HL-60 (cell line): ENCODE data around the gene TLE7.

ENCODE experiments used
- DNase-seq, 2 experiments: peaks; one replicate each; pipeline ENCODE4 v3.0.0-alpha.2; 2010 to 2020; ENCODE audit warnings: low read depth in 1 of 2, low spot score in 1 of 2
- H3K27ac ChIP-seq: fragments of 250-450 bp; sonication (Bioruptor Pico); replicated peaks from 2 replicates; pipeline ENCODE4 v1.5.1; 2020; ENCODE audit warnings: mild to moderate bottlenecking, moderate library complexity
- H3K27me3 ChIP-seq: fragments of 250-450 bp; sonication (Bioruptor Pico); 2 replicates; pipeline ENCODE4 v1.5.1; 2021; ENCODE audit warnings: mild to moderate bottlenecking, moderate library complexity; ENCODE audit not compliant: insufficient read depth, poor library complexity, severe bottlenecking
- H3K4me3 ChIP-seq: replicated peaks from 2 replicates; pipeline ENCODE4 v1.5.1; 2011; ENCODE audit warnings: mild to moderate bottlenecking, control low read depth, low read length; ENCODE audit not compliant: insufficient read depth
- CTCF ChIP-seq: IDR thresholded peaks from one replicate; pipeline ENCODE4 v1.5.1; 2011; ENCODE audit warnings: low read length, control low read depth, inconsistent platforms; ENCODE audit not compliant: insufficient read depth
- GABPA ChIP-seq: IDR thresholded peaks from 2 replicates; pipeline ENCODE4 v1.6.1; 2012; ENCODE audit warnings: low read depth
- POLR2AphosphoS5 ChIP-seq: IDR thresholded peaks from 2 replicates; pipeline ENCODE4 v1.6.1; 2012; ENCODE audit warnings: low read depth
- REST ChIP-seq: IDR thresholded peaks from 2 replicates; pipeline ENCODE4 v1.6.1; 2012; ENCODE audit warnings: low read depth; ENCODE audit not compliant: insufficient replicate concordance
- SPI1 ChIP-seq: IDR thresholded peaks from 2 replicates; pipeline ENCODE4 v1.6.1; 2012; ENCODE audit warnings: low read depth, mild to moderate bottlenecking, borderline replicate concordance

The TLE7 gene

DNA sequence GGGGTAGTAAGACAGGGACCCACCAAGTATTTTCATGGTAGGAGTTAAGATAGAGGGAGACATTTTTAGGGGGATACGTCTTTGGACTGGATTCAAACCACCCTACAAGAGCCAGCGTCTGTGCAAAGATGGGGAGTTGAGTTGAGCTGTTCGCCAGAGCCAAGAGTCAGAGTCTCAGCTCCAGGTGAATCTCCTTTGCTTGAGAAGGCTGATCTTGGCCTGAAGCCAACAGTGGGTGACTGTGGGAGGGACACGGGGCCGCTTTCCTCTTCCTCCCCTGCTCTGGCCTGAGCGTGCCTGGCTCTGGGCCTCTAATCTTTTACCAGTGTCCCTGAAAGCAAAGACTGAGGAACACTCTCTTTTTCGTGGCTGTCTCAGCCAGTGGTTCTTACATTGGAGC, 5.4 kb downstream of the TLE7 start:
- no peak overlapping the region for H3K27ac ChIP-seq
- H3K4me3 ChIP-seq = no peak overlapping the region
- TF ChIP-seq CTCF = no peak
- no peak for TF ChIP-seq POLR2AphosphoS5
- no peak for TF ChIP-seq REST
- TF ChIP-seq SPI1 = no peak
- no peak for TF ChIP-seq GABPA
- H3K27me3 ChIP-seq = no peaks in the 10 kb centered on the region
- DNase-seq = no peak

DNA sequence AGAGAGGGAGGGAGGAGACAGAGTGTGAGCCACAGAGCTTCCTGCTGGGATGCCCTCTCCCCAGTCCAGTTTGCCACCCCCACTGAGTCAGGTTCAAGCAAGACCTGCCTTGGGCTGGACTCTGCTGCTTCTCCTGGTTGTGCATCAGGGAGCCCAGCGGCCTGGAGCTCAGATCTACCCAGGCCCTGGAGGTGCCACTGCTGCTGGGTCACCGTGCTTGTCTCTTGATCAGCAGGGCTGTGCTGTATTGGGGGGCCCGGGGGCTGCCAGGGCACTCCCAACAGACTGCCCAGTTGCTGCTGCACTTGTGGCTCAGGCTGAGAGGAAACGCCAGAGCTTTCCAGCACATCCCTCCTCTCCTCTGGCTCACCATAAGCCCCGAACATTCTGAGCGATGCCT, 8.9 kb downstream of the TLE7 start:
- TF ChIP-seq REST (no peak), POLR2AphosphoS5 (no peak), GABPA (no peak), CTCF (no peak), SPI1 (no peak)
- Histone ChIP-seq H3K27me3 (no peaks in the 10 kb centered on the region), H3K4me3 (no peak overlapping the region), H3K27ac (no peak overlapping the region)
- no peak for DNase-seq

- no peak for TF ChIP-seq REST
- no peak for TF ChIP-seq POLR2AphosphoS5
- TF ChIP-seq SPI1 = no peak
- no peak for TF ChIP-seq GABPA
- TF ChIP-seq CTCF = no peak
- Histone ChIP-seq H3K4me3 (no peak overlapping the region), H3K27ac (no peak overlapping the region), H3K27me3 (peaks cover 4% of the 10 kb centered on the region)
- DNase-seq = no peak
These were observed 9.9 kb downstream of the TLE7 start for GRCh38 chr16:71431991-71432390.
